HG03045 (cell line): Measurements from ENCODE around the gene TAL1.
"Not testable (repeated sequence)": the region's sequence is repeated elsewhere in the genome, so short reads cannot be mapped to it uniquely, and the experiment has no call there.

Experiments
- ATAC-seq: cut with Tn5 transposase; IDR thresholded peaks from one replicate; pipeline ENCODE4 v1.9.1; 2021; ENCODE audit warnings: mild to moderate bottlenecking, moderate library complexity; ENCODE audit not compliant: unreplicated experiment

The TAL1 gene

DNA sequence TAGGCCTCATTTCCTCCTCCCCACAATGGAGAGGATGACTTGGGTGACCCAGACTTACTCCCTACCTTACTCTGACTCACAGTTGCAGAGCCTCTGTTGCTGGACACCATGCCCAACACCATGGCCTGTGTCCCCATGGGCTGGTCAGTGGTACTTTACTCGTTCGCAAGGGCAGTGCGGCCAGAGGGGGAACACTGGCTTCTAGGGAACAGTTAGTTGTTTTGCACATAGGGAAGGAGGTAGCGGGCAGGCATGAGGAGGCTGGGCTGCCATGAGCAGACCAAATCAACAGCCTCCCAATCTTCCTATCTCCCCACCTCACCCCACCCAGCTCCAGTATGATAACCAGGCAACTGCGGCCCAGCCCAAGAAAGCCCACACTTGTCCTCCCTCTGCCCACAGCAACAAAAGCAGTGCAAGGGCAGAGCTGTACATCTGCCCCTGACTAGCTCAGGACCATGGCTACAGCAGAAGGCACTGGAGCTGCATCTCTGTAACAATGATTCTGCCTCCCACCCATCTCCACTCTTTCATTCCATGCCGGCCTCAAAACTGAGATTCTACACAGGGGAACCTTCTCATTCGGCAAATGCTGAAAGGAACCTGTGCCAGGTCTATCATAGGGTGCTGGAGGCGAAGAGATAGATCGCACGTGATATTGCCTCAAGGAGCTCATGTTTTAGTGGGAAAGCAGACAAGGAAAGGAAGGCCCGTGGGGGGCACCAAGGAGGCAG is 18.6 kb downstream of the TAL1 start:
- ATAC-seq: no peak

GRCh38 chr1:47212636-47213229 is 19.3 kb downstream of the TAL1 start:
- no peak for ATAC-seq

GRCh38 chr1:47211796-47212269 is 20.2 kb downstream of the TAL1 start:
- ATAC-seq: no peak

GRCh38 chr1:47210666-47211065 is 21.4 kb downstream of the TAL1 start:
- ATAC-seq: no peak

GRCh38 chr1:47209725-47210325 is 22.2 kb downstream of the TAL1 start:
- no peak for ATAC-seq

DNA sequence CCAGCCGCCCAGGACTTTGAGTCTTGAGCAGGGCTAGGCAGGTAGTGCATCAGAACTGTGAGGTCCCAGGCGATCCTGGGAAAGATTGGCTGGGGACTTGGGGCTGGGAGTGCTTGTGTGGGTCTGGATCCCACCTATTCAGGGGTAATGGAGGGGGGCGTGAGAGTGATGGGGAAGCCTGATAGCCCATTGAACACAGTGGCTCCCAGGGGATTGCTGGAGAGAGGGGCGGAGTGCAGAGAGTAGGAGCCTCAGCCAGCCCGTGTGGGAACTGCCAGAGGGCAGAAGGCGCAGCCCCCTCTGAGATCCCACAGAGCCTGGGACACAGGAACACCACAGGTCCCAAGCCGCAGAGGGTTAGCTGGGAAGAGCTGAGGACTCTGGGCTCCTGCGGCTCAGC is 22.9 kb downstream of the TAL1 start:
- no peak for ATAC-seq

- no peak for ATAC-seq
Measured at GRCh38 chr1:47208374-47208850, 23.6 kb downstream of the TAL1 start.

GRCh38 chr1:47207803-47208373 is 24.1 kb downstream of the TAL1 start:
- no peak for ATAC-seq

DNA sequence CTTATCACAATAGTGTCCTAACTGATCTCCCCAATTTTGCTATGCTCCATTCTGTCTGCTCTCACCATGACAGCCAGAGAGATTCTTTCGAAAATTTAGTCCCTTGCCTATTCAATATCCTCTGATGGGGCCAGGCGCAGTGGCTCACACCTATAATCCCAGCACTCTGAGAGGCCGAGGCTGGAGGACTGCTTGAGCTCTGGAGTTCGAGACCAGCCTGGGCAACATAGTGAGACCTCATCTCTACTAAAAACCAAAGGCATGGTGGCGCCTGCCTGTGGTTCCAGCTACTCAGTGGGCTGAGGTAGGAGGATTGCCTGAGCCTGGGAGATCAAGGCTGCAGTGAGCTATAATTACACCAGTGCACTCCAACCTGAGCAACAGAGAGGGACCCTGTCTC is 26.1 kb downstream of the TAL1 start:
- ATAC-seq: no peak

- ATAC-seq: not testable (repeated sequence)
Measured at GRCh38 chr1:47203504-47203903, 28.5 kb downstream of the TAL1 start.

DNA sequence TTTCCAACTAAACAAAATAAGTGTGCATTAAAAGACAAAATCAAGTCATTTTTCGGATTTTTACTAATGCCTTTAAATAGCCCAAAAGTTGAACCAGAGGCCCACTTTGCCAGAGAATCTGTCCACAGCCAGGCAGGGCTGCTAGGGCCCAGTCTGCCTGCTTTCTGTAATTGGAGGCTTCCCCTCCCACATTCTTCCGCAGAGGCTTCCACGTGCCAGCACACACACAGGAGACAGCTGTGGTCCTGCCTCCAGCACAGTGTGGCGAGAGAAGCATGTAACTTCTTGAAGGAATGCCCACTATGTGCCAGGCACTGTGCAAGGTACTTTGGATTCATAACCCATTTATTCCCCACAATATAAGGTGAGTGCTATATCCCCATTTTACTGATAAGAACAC is 30.8 kb downstream of the TAL1 start:
- no peak for ATAC-seq

DNA sequence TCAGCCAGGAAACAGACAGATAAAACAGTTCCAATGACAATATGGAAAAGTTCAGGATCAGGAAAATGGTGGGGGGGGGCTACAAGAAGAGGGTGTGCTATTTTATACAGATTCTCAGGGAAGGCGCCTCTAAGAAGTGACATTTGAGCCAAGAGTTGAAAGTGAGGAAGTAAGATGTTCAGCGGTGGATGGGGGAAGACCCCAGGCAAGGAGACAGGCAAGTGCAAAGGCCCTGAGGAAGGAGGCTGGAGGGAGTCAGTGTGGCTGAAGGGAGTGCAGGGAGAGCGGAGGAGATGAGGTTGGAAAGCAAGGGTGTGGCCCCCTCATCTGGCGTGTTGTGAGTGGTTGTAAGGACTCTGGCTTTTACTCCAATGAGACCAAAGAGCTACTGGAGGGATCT is 33.8 kb downstream of the TAL1 start:
- no peak for ATAC-seq

DNA sequence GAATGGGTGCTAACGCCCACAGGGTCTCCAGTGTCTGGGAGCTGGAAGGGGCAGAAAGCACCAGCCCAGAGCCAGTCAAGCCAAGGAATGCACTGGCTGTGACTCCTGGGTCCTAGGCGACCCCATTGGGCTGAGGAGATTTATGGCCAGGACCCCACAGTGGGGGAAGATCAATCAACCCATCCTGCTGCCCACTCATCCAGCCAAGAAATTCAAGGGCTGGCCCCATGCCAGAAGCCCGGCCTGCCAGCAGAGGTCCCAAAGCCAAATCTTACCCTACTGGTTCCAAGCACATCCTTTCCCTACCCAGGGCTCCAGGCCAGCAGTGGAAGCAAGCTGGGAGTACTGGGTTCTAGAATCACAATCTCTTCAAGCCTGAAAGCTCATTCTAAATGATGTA is 35.4 kb downstream of the TAL1 start:
- ATAC-seq: no peak

GRCh38 chr1:47195981-47196380 is 36.0 kb downstream of the TAL1 start:
- ATAC-seq: not testable (repeated sequence)

DNA sequence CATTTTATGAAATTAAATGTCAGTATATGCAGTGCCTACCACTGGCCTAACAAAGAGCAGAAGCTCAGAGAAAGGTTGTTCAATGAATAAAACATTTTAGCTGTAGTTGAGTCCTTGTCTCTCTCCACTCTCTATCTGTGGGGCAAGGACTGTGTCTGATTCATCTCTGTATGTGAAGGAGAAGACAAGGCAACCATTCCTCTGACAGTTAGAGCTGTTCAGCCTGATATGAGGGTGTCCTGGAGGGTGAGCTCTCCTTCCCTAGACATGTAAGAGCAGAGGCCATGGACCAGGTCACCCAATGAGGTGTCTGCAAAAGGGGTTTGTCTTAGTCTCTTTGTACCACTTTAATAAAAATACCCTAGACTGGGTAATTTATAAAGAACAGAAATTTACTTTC is 37.7 kb downstream of the TAL1 start:
- no peak for ATAC-seq

DNA sequence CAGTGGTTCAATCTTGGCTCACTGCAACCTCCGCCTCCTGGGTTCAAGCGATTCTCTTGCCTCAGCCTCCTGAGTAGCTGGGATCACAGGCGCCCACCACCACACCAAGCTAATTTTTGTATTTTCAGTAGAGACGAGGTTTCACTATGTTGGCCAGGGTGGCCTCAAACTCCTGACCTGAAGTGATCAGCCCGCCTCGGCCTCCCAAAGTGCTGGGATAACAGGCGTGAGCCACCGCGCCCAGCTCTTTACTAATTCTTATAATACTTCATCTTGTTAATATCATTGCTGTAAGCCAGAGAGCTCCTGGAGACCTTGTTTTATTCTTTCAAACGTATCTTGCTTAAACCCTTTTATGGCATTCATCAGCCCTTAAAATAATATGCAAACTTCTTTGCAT is 38.5 kb downstream of the TAL1 start:
- not testable (repeated sequence) for ATAC-seq

DNA sequence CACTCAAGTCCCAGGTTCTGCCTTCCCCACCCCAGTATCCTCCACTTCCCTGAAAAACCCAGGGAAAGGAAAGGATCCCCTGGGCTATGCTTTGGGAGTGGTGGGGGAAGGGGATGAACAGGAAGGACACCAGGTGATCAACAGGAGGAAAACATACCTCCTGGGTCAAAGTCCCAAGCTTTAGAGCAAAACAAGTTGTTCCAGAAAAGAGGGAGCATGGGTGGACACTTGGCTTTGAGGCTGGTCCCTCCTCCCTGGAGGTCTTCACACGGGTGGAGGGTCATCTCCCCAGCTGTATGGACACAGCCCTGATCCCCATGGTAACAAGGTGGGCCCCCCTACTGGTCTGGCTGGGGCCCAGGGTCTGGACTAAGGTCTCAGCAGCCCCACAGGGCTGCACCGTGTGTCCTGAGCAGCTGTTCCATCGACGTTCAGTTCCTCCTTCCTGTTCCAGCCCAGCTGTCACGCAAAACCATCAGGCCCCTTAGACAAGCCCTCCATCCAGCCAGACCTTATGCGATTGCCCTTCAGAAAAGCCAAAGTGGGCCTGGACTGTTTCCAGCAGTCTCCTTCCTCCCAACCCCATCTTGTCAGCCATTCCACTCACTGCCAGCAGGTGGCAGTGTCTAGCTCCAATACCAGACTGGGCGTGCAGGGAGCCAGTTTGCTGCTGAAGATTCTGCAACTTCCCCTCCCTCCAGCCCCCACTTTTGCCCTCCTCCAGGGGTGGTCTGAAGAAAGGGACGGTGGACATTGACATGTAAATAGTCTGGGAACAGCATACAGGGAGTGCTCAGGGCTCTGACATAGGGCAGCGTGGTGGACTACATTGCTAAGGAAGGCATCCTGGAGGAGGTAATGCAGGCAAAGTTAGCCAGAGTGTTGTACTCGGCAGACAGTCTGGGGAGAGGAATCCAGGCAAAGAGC is 39.3 kb downstream of the TAL1 start:
- no peak for ATAC-seq

DNA sequence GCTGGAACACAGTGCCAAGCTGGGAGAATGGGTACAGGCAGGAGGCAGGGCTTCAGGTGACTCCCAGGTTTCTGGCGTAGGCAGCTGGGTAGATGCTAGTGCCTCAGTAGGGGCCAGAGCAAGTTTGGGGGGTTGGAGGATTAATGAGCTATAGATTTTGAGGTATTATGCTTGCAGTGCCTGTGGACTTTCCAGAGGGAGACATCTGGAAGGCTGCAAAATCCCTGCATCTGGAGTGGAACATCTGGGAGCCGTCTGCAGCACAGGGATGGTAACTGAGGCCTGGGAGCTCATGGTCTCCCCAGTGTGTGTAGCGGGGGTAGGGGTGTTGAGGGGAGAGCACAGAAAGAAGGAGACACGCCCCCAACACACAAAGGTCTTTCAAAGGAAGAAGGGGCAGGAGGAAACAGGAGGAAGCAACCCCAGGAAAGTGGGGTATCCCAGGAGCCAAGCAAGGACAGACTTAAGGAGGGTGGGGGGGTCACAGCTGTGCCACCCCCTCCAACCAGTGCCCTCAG is 40.0 kb downstream of the TAL1 start:
- no peak for ATAC-seq

DNA sequence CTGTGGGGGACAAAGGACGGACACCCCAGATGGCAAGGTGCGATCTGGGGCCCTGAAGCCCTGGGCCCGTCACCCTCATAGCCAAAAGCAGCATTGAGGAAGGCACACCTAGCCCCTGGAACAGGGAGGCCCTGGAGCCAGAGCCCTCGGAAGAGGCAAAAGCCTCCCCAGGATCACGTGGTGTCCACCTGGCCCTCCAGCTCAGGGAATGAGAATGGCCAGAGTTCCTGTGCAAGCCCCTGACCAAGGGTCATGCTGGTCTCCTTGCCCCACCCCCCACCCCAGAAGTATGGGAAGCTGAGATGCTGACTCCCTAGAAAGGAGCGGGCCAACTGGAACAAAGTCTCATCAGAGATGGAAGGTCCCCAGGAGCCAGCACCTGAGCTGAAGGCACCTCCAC is 41.2 kb downstream of the TAL1 start:
- no peak for ATAC-seq

GRCh38 chr1:47190509-47190855 is 41.5 kb downstream of the TAL1 start:
- ATAC-seq: no peak
